Endothelial cell of umbilical vein (primary cell): ENCODE results near the gene SLC25A15.

Source experiments
- EZH2 ChIP-seq: IDR thresholded peaks from 2 replicates; pipeline ENCODE4 v1.6.1; 2012; ENCODE audit warnings: borderline replicate concordance, low read depth, mild to moderate bottlenecking, moderate library complexity, low read length, inconsistent platforms; ENCODE audit not compliant: severe bottlenecking
- GATA2 ChIP-seq: IDR thresholded peaks from 2 replicates; pipeline ENCODE4 v1.7.0; 2011; ENCODE audit warnings: low read depth, mild to moderate bottlenecking, moderate library complexity, mixed read lengths, low read length; ENCODE audit not compliant: insufficient read length, insufficient read depth
- JUN ChIP-seq: IDR thresholded peaks from 2 replicates; pipeline ENCODE4 v1.6.1; 2011; ENCODE audit warnings: borderline replicate concordance, low read depth; ENCODE audit not compliant: insufficient read length, insufficient read depth
- MYC ChIP-seq: IDR thresholded peaks from one replicate; pipeline ENCODE4 v1.6.1; 2011; ENCODE audit warnings: mild to moderate bottlenecking, low read depth, low read length
- POLR2A ChIP-seq: IDR thresholded peaks from 2 replicates; pipeline ENCODE4 v1.6.1; 2012; ENCODE audit warnings: low read depth, mild to moderate bottlenecking, control low read depth, low read length
- POLR2AphosphoS5 ChIP-seq: IDR thresholded peaks from 2 replicates; pipeline ENCODE4 v1.6.1; 2012; ENCODE audit warnings: low read depth, mild to moderate bottlenecking, control low read depth, low read length, moderate library complexity; ENCODE audit not compliant: insufficient read depth
- TF ChIP-seq, protein P1 (sequence below), 2 donors: IDR thresholded peaks; 1 replicate in 1 of 2; 2 replicates in 1 of 2; pipeline ENCODE4 v1.5.1; 2011; ENCODE audit warnings: low read length in 2 of 2, mild to moderate bottlenecking in 2 of 2, moderate library complexity in 2 of 2, control low read depth in 1 of 2, inconsistent platforms in 1 of 2, low read depth in 1 of 2; ENCODE audit not compliant: insufficient read depth in 1 of 2; ENCODE audit errors: extremely low read depth in 1 of 2
- TF ChIP-seq, protein P2 (sequence below): IDR thresholded peaks from 2 replicates; pipeline ENCODE4 v1.6.1; 2011; ENCODE audit not compliant: insufficient read depth, insufficient read length

DNA sequence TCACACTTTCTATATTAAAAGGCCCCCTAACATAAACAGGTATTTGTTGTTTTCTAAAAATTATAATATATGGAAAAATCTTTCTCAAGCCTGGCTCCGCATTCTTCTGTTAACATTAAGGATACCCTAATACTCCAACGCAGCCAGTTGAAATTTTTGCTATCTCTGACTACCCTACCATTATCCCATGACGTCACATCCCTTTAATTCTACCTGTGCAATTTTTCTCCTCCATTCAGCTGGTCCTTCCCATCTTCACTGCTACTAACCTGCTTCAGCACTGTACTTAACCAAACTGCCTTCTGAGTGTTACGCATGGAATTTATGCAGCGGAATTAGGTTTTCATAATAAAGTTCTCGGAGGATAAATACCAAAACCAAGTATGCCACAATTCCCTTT is 19.4 kb upstream of the SLC25A15 start:
- TF ChIP-seq, protein P1, sequence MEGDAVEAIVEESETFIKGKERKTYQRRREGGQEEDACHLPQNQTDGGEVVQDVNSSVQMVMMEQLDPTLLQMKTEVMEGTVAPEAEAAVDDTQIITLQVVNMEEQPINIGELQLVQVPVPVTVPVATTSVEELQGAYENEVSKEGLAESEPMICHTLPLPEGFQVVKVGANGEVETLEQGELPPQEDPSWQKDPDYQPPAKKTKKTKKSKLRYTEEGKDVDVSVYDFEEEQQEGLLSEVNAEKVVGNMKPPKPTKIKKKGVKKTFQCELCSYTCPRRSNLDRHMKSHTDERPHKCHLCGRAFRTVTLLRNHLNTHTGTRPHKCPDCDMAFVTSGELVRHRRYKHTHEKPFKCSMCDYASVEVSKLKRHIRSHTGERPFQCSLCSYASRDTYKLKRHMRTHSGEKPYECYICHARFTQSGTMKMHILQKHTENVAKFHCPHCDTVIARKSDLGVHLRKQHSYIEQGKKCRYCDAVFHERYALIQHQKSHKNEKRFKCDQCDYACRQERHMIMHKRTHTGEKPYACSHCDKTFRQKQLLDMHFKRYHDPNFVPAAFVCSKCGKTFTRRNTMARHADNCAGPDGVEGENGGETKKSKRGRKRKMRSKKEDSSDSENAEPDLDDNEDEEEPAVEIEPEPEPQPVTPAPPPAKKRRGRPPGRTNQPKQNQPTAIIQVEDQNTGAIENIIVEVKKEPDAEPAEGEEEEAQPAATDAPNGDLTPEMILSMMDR (IDR thresholded peaks at IDR 0.05; ENCODE audit: extremely low read depth in 1 of 2, insufficient read depth in 1 of 2, low read depth in 1 of 2, low read length in 2 of 2): no peak
- TF ChIP-seq GATA2: no peak
- no peak for TF ChIP-seq EZH2
- TF ChIP-seq POLR2A: no peak
- no peak for TF ChIP-seq POLR2AphosphoS5
- no peak for TF ChIP-seq JUN
- TF ChIP-seq MYC: no peak
- TF ChIP-seq, protein P2, sequence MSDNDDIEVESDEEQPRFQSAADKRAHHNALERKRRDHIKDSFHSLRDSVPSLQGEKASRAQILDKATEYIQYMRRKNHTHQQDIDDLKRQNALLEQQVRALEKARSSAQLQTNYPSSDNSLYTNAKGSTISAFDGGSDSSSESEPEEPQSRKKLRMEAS: no peak
